Peyer's patch (tissue), 4 donors: Measurements from ENCODE around the gene LSP1.

Source experiments
- POLR2A ChIP-seq, 2 donors: fragments of 450-650 bp; IDR thresholded peaks; one replicate each; pipeline ENCODE4 v1.5.1; 2017; ENCODE audit warnings: antibody characterized with exemption in 2 of 2, mild to moderate bottlenecking in 2 of 2, moderate library complexity in 2 of 2
- TF ChIP-seq, protein P1 (sequence below), 6 experiments: fragments of 450-650 bp in 4 of 6; fragments of 200-600 bp in 2 of 6; sonication (generic) in 1 of 6; IDR thresholded peaks; one replicate each; pipeline ENCODE4 v1.5.1; 2017 to 2019; ENCODE audit warnings: antibody characterized with exemption in 6 of 6, mild to moderate bottlenecking in 3 of 6, moderate library complexity in 1 of 6

DNA sequence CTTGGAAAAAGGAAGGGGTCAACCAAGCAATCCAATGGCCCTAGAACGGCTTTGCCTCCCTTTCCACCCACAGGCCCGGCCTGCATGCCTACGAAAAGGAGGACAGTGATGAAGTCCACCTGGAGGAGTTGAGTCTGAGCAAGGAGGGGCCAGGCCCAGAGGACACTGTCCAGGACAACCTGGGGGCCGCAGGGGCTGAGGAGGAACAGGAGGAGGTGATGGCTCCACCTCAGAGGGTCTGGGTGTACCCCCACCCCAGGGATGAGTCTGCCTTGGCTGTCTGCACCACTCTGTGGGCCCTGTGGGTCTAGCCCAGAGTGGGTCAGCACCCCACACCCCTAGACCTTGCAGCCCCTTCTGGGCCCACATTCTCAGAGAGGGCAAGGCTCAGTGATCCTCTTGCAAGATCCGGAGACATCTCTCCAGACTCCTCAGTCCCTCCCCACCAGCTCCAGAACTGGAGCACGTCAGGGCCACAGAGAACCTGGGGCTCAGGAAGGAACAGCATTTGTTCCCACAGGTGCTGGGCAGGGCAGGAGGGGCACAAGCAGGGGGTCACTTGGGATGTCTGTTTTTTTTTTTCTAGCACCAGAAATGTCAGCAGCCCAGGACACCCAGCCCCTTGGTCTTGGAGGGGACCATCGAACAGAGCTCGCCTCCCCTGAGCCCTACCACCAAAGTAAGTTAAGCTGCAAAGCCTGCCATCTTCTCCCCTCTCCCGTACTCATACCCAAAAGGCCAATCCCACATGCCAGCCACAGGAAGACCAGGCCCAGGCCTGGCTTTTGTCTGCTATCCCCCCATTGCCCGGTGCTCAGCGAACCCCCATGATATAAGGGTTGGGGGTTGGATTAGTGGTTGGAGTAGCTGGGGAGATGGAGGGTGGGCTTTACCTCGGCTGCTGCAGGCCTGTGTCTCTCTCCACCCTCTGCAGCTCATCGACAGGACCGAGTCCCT is 30.7 kb downstream of the LSP1 start:
- TF ChIP-seq, protein P1, sequence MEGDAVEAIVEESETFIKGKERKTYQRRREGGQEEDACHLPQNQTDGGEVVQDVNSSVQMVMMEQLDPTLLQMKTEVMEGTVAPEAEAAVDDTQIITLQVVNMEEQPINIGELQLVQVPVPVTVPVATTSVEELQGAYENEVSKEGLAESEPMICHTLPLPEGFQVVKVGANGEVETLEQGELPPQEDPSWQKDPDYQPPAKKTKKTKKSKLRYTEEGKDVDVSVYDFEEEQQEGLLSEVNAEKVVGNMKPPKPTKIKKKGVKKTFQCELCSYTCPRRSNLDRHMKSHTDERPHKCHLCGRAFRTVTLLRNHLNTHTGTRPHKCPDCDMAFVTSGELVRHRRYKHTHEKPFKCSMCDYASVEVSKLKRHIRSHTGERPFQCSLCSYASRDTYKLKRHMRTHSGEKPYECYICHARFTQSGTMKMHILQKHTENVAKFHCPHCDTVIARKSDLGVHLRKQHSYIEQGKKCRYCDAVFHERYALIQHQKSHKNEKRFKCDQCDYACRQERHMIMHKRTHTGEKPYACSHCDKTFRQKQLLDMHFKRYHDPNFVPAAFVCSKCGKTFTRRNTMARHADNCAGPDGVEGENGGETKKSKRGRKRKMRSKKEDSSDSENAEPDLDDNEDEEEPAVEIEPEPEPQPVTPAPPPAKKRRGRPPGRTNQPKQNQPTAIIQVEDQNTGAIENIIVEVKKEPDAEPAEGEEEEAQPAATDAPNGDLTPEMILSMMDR (IDR thresholded peaks at IDR 0.05) = no peak
- TF ChIP-seq POLR2A (IDR thresholded peaks at IDR 0.05) = no peak
